ENCODE data around the gene NXT2.
A peak's percentile ranks its signal among the peaks of the same experiment; 100 is the strongest.
"Not testable (repeated sequence)": the region's sequence is repeated elsewhere in the genome, so short reads cannot be mapped to it uniquely, and the experiment has no call there.

The NXT2 gene

DNA sequence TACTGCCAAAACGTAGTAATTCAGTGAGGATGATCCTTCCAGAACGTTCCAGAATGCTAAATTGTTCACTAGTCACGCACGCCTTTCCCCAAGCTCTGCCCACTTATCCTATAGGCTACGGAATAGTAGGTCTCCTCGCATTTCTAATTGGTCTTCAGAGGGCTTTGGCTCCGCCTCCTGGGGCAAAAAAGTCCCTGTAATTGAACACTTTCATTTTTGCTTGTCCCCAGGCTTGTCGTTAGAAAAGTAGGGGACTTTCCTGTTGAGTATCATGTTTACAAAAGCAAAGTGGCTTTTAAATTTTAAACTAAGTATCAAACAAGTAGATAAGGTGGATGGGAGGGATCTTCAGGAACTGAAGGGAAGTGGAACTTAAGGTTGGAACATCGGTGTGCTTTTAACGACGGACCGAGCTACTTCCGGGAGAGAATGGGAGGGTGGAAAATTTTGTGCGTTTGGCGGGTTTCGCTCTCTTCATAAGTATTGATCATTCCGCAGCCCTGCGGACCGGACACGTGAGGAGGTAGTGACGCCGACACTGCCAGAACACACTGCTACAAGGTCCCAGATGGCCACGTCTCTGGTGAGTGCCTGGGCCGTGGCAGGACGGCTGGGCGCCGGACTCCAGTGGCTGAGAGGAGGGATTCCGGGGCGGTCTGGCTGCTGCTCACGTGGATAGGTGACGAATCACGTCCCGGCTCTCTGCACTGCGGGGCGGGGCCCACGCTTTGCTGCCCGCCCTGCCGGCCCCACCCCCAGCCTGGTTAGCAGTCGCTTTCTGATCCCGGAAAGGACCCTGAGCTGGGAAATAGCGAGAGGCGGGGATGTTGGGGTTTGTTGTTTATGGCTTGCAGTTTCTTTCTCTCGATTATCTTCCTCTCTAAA, at the start of gene NXT2:
Gene NXT2 (plus strand): TSS at position 406 of the 885 bp plus-strand sequence. CDS start 163 bp downstream, at position 569.
- peak; percentile 91 for DNase-seq (ENCODE audit: low spot score)

DNA sequence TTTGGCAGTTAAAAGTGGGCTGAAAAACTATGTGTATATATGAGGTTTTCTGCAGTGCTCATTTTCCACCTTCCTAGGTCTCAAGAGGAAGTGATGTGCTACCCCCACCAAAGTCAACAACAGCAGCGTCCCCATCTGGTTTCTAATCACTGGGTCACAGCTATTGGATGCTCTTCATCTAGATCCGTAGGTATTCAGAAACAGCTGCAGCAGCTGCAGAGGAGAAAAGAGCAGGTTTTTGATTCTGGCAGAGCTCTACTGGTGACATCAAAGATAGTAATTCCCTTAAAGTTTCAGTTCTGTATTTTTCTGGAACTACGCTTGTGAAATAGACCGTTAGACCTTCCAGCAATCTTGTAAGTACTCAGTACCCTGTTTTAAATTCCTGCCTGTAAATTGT, 49.0 kb upstream of the NXT2 start:
- DNase-seq (ENCODE audit: low spot score), result no peak

DNA sequence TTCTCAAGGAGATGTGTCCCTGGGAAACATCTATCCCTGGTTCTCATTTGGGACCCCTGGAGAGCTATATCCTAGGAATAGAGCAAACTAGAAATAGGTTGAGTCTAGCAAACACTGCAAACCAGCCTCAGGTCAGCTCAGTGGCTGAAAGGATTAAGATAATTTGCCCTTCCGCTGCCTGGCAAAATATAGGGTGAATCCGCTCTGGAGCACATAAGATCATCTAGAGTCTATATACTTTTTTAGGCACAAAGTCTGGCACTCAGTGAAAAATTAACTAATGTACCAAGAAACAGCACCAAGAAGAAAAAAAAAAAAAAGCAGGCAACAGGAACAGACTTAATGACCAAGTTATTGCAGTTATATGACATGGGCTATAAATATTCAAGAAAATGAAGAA, 47.5 kb upstream of the NXT2 start:
- no peak for DNase-seq (ENCODE audit: low spot score)

DNA sequence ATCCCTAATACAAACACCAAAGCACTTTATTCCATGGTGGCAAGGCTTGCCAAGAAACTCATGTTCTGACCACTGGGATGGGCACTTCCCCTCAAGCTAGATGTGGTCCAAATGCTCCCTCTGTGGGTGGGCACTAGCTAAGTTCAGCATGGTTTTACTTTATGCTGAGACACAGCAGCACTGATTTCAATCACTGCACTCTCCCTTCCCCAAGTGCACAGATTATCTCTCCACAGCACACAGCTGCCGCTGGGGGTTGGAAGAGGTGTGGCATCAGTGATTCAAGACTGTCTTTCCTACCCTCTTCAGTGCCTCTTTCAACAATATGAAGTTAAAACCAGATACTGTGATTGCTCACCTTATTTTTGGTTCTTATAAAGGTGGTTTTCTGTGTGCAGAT, 38.2 kb upstream of the NXT2 start:
- DNase-seq (ENCODE audit: low spot score), result no peak

DNA sequence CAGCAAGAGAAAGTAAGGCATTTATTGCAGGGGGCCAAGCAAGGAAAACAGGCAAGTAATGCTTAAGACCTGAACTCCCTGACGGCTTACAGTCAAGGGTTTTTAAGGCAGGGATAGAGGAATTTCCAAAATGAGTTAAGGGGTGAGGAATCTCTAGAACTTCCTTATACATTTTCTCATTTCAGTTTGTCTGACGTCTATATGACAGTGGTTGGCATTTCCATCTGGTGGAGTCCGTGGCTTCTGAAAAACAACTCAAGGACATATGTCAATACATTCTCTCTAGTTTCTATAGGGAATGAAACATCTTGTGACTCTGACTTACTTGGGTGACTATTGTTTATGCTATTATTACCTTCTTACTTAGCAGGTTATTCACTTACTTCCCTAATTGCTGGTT, 35.5 kb upstream of the NXT2 start:
- no peak for DNase-seq (ENCODE audit: low spot score)

DNA sequence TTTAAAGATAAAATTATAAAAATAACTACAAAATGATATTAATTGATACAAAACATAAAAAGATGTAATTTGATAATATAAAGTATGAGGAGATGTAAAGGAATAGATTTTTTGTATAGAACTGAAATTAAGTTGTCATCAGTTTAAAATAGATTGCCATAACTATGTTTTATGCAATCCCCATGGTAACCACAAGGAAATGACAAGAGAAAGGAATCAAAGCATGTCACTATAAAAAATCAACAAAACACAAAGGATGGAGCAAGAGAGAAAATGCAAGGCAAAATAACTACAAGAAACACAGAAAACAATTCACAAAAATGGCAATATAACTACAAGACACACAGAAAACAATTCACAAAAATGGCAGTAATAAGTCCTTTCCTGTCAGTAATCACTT, 27.7 kb upstream of the NXT2 start:
- DNase-seq (ENCODE audit: low spot score), result no peak

DNA sequence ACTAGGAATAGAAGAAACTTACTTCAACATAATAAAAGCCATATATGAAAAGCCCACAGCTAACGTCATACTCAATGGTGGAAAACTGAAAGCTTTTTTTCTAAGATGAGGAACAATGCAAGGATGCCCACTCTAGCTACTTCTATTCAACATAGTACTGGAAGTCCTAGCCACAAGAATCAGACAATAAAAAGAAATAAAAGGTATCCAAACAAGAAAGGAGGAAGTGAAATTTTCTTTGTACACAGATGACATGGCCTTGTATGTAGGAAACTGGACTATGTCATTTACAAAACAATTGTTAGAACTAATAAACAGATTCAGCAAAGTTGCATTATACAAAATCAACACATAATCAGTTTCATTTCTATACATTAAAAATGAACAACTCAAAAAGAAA, 25.5 kb upstream of the NXT2 start:
- DNase-seq (ENCODE audit: low spot score), result no peak

DNA sequence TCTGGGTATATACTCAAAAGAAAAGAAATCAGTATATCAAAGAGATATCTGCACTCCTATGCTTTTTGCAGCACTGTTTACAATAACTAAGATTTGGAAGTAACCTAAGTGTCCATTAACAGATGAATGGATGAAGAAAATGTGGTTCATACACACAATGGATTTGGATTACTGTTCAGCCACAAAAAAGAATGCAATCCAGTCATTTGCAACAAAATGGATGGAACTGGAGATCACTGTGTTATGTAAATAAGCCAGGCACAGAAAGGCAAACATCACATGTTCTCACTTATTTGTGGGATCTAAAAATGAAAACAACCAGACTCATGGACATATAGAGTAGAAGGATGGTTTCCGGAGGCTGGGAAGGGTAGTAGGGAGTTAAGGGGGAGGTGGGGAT, 17.6 kb upstream of the NXT2 start:
- DNase-seq (ENCODE audit: low spot score), result no peak

DNA sequence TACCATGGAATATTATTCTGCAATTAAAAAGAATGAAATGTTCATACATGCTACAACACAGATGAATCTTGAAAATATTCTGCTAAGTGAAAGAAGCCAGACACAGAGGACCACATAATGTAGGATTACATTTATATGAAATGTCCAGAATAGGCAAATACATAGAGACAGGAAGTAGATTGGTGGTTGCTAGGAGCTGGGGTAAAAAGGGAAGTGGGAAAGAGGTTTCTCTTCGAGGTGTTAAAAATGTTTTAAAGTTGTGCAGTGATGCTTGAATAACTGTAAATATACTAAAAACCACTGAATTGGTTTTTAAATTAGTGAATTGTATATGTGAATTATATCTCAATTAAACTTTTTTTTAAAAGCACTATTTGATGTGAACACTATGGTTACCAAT, 3.6 kb upstream of the NXT2 start:
- DNase-seq (ENCODE audit: low spot score), result no peak

DNA sequence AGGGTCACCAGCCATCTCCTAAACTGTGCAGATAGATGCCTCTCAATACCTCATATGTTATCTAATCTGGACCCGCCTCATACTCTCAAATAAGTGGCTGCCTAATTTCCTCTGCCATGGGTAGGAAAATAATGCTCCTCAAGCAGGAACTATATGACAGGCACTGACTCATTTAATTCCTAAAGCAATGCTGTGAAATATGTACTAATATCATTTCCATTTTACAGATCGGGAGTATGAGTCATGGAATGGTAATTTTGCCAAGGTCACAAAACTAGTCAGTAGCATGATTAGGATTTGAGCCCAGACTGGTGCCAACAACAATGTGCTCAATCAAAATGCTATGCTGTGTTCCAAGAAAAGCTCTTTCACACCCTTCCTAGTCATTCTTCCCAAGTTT, 3.0 kb upstream of the NXT2 start:
- DNase-seq (ENCODE audit: low spot score), result no peak

DNA sequence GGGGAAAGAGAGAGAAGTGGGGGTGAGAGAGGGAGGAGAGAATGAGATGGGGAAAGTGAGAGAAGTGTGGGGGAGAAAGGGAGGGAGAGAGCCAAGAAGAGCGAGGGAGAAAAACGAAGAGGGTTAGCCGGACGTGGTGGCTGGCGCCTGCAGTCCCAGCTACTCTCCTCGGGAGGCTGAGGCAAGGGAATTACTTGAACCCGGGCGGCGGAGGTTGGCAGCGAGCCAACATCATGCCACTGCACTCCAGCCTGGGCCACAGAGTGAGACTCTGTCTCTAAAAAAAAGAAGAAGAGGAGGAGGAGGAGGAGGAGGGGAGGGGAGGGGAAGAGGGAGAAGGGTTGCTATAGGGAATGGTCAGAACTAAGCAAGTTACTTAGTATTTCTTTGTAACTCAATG, 1.7 kb upstream of the NXT2 start:
- no peak for DNase-seq (ENCODE audit: low spot score)

DNA sequence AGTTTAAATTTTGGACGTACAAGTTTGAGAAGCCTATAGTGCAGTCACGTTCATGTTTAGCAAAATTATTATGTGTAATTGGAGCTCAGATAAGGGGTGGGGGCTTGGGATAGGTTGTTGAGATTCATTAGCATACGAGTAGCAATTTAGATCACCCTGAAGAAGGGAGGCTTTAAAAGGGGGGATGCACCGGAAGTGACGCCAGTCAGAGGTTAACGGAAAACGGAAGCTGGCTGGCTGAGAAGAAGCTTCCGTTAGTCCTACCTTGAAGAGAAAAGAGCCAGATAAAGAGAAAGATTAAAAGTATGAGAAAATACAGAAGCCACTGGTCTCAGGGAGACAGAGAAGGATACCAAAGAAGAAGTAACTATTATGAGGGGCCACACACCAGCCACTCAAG, 1.1 kb upstream of the NXT2 start:
- no peak for DNase-seq (ENCODE audit: low spot score)

DNA sequence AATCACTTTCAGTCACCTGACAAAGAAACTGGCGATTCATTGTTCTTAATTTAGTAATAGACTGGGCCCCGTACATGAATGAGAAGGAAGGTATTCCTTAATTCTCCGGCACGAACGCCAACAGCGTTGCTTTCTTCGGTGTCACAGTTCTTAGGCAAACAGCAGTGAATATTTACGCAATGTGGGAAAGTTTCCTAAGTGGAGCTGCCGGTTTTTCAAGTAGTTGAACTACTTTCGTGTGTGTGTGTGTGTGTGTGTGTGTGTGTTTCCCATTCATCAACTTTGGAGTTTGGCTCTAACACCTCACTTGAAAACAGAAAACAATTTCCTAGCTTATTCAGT, 651 bp downstream of the NXT2 start:
- DNase-seq (ENCODE audit: low spot score), result peak; percentile 41

DNA sequence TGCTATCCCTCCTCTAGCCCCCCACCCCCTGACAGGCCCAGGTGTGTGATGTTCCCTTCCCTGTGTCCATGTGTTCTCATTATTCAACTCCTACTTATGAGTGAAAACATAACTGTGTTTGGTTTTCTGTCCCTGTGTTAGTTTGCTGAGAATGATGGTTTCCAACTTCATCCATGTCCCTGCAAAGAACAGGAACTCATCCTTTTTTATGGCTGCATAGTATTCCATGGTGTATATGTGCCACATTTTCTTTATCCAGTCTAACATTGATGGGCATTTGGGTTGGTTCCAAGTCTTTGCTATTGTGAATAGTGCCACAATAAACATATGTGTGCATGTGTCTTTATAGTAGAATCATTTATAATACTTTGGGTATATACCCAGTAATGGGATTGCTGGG, 2.4 kb downstream of the NXT2 start:
- DNase-seq (ENCODE audit: low spot score), result not testable (repeated sequence)

DNA sequence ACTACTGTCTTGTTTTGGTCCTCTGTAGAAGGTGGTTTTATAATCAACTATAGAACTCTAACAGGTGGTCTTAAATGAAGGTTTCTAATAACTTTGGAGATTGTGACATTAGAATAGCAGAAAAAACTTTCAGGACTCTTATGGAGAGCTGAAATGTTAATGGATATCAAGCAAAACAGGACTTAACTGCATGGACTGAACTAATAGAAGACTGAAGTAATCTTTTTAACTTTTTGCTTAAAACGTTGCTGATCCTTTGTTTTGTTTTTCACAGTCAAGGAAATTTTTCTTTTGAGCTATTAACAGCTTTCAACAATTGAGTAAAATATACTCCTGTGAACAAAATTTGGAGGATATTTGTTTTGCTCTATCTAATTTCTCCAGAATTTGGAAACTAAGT, 17.2 kb downstream of the NXT2 start:
- no peak for DNase-seq (ENCODE audit: low spot score)

DNA sequence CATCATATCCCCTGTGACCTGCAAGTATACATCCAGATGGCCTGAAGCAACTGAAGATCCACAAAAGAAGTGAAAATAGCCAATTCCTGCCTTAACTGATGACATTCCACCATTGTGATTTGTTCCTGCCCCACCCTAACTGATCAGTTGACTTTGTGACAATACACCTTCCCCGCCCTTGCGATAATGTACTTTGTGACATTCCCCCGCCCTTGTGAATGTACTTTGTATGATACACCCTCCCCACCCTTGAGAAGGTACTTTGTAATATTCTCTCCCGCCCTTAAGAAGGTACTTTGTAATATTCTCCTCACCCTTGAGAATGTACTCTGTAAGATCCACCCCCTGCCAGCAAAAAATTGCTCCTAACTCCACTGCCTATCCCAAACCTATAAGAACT, 39.4 kb downstream of the NXT2 start:
- DNase-seq (ENCODE audit: low spot score), result not testable (repeated sequence)

DNA sequence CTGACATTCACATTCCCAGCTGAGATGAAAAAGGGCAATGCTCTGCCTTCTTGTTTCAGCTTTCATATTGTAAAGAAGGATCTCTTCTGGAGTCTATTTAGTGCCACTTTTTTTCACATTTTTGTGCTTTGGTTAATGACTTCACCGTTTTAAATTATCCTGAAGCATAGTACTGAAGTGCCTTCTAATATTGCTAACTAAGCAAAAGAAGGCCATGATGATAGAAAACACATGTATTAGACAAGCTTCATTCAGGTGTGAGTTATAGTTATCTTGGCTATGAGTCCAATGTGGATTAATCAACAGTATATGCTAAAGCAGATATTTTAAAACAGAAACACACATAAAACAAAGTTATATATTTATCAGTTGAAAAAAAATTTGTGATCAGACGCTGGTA, 40.4 kb downstream of the NXT2 start:
- DNase-seq (ENCODE audit: low spot score), result no peak

DNA sequence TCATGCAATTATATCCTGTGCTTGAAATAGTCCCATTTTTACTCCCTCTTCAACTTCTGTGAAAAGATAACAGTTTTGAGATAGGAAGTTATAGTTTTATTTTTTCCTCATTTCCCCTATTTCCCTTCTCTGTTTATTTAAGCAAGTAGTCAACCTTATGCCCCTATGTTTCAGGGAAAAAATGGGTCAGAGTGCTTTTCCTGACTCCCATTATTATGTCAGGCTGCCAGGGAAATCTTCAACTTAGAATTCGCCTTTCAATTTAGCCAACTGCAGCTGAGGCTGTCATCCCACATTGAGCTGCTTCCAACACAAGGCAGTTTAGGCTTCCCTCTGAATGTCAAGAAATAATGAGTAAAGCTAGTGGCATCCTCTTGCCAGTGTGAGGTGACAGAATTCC, 42.3 kb downstream of the NXT2 start:
- no peak for DNase-seq (ENCODE audit: low spot score)

DNA sequence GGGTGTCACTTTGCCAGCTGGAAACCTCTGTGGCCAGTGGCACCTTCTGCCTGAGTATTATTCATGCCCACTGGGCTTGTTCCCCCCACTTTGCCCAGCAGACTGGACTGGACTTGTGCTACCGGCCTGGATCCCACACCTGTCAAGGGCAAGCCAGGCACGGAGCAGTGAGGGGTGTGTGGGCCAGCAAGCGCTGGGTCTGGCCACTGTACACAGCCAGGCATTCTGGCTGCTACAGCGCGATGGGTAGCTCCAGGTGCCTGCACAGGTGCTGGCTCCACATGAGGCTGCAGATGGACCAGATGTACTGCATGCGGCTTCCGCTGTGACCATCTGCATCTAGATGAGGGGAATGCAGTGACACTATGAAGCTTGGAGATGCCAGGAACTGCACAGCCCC, 48.8 kb downstream of the NXT2 start:
- DNase-seq (ENCODE audit: low spot score), result no peak

DNA sequence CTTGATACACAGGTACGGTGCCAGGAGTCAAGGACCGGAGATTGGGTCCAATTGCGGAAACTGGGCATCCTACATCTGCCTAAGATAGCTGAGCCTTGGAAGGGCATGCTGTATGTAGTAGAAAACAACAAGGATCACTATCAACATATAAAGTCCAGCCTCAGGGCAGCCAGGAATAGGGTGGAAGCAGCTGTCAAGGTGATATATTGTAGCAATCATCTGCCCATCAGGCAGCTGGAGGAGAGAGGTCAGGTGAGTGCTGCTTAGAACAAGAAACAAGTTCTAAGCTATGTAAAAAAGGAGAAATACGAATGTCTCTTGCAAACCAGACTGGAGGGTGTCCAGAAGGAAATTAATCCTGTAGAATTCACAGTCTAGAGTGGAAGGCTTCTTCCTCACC, 53.5 kb downstream of the NXT2 start:
- no peak for DNase-seq (ENCODE audit: low spot score)

Measured in SW480 (cell line).